HepG2 (cell line): ENCODE data around the gene CTRL. TPM values are rescaled to one million over a fixed set of nuclear protein-coding genes. Genes with fewer than 3 reads are reported as not detected.

ENCODE experiments used
- CCDC6 ChIP-seq: sonication (generic); formaldehyde crosslinking; IDR thresholded peaks from 2 replicates; pipeline ENCODE4 v1.8.1; 2022; ENCODE audit warnings: mild to moderate bottlenecking, missing genetic modification reagents, moderate library complexity
- HOXA3 ChIP-seq: sonication (generic); formaldehyde crosslinking; IDR thresholded peaks from 2 replicates; pipeline ENCODE4 v1.5.0; 2020; ENCODE audit warnings: missing genetic modification reagents
- HOXD1 ChIP-seq: sonication (generic); formaldehyde crosslinking; IDR thresholded peaks from 2 replicates; pipeline ENCODE4 v1.5.0; 2020; ENCODE audit warnings: missing genetic modification reagents
- KMT2B ChIP-seq: IDR thresholded peaks from 2 replicates; pipeline ENCODE4 v1.6.1; 2016; ENCODE audit warnings: missing genetic modification reagents, missing compliant biosample characterization
- MYNN ChIP-seq: sonication (generic); formaldehyde crosslinking; IDR thresholded peaks from 2 replicates; pipeline ENCODE4 v1.4.0; 2020; ENCODE audit warnings: mild to moderate bottlenecking, low read depth, missing genetic modification reagents
- NR2C2 ChIP-seq: sonication (generic); formaldehyde crosslinking; IDR thresholded peaks from 2 replicates; pipeline ENCODE4 v1.4.0; 2020; ENCODE audit warnings: missing genetic modification reagents, mild to moderate bottlenecking, moderate library complexity, borderline replicate concordance
- NR2F1 ChIP-seq, 2 experiments: fragments of 450-650 bp in 1 of 2; formaldehyde crosslinking in 1 of 2; IDR thresholded peaks; 2 replicates each; pipeline versions ENCODE4 v1.5.0 to v1.6.1; 2016 to 2020; ENCODE audit warnings: mild to moderate bottlenecking in 1 of 2, missing compliant biosample characterization in 1 of 2, missing genetic modification reagents in 1 of 2, moderate library complexity in 1 of 2
- PBX2 ChIP-seq: IDR thresholded peaks from 2 replicates; pipeline ENCODE4 v1.6.1; 2016; ENCODE audit warnings: control low read depth
- SALL1 ChIP-seq: sonication (generic); formaldehyde crosslinking; IDR thresholded peaks from 2 replicates; pipeline ENCODE4 v1.8.0; 2022; ENCODE audit warnings: mild to moderate bottlenecking, missing genetic modification reagents
- SATB2 ChIP-seq: sonication (generic); formaldehyde crosslinking; IDR thresholded peaks from 2 replicates; pipeline ENCODE4 v1.5.0; 2020; ENCODE audit warnings: missing genetic modification reagents
- STAT6 ChIP-seq: sonication (generic); formaldehyde crosslinking; IDR thresholded peaks from 2 replicates; pipeline ENCODE4 v1.4.0; 2020; ENCODE audit warnings: missing genetic modification reagents, mild to moderate bottlenecking, borderline replicate concordance
- TCF7L2 ChIP-seq: IDR thresholded peaks from 2 replicates; pipeline ENCODE4 v1.6.1; 2011; ENCODE audit warnings: mild to moderate bottlenecking, low read depth, low read length, moderate library complexity
- TOPORS ChIP-seq: sonication (generic); formaldehyde crosslinking; IDR thresholded peaks from 2 replicates; pipeline ENCODE4 v1.8.0; 2023; ENCODE audit warnings: mild to moderate bottlenecking, missing genetic modification reagents
- TRIM22 ChIP-seq: fragments of 450-650 bp; IDR thresholded peaks from 2 replicates; pipeline ENCODE4 v1.6.1; 2017
- ZBTB43 ChIP-seq: sonication (generic); formaldehyde crosslinking; conservative IDR thresholded peaks from 2 replicates; pipeline ENCODE4 v1.4.0; 2020; ENCODE audit warnings: missing genetic modification reagents
- ZFP37 ChIP-seq: sonication (generic); formaldehyde crosslinking; IDR thresholded peaks from 2 replicates; pipeline ENCODE4 v1.4.0; 2020; ENCODE audit warnings: missing genetic modification reagents, borderline replicate concordance
- ZNF33A ChIP-seq: sonication (generic); formaldehyde crosslinking; IDR thresholded peaks from 2 replicates; pipeline ENCODE4 v1.5.1; 2020; ENCODE audit warnings: missing genetic modification reagents, mild to moderate bottlenecking, moderate library complexity, borderline replicate concordance
- ZNF34 ChIP-seq: sonication (generic); formaldehyde crosslinking; IDR thresholded peaks from 2 replicates; pipeline ENCODE4 v1.4.0; 2020; ENCODE audit warnings: mild to moderate bottlenecking, missing genetic modification reagents, borderline replicate concordance
- ZNF343 ChIP-seq: sonication (generic); formaldehyde crosslinking; IDR thresholded peaks from 2 replicates; pipeline ENCODE4 v1.4.0; 2020; ENCODE audit warnings: mild to moderate bottlenecking, missing genetic modification reagents
- ZNF740 ChIP-seq: sonication (generic); formaldehyde crosslinking; IDR thresholded peaks from 2 replicates; pipeline ENCODE4 v1.4.0; 2020; ENCODE audit warnings: missing genetic modification reagents
- polyA plus RNA-seq, 8 experiments: library from polyadenylated mRNA; depleted of rRNA in 3 of 8; stranded (reverse) in 7 of 8; unstranded in 1 of 8; fragments of >200 nt; fragmentation: Illumina TruSeq in 4 of 8; extraction: Trizol in 4 of 8; gene quantifications; 2 replicates each; pipeline versions ENCODE4 v1.2.1 to v1.2.3, GENCODE V29; 2011 to 2016; ENCODE audit warnings: low read depth in 4 of 8, missing spikeins in 1 of 8, mixed read lengths in 1 of 8; ENCODE audit not compliant: insufficient read depth in 1 of 8
- total RNA-seq, 5 experiments: library from RNA; depleted of rRNA; stranded (reverse); fragments of >200 nt; fragmentation: Illumina TruSeq; extraction: Trizol; gene quantifications; 2 replicates each; pipeline ENCODE4 v1.2.3, GENCODE V29; 2016; ENCODE audit warnings: low read depth in 1 of 5

Gene CTRL
- total and polyA plus RNA-seq, 2 of the 13 experiments (the other 11 are each of a cell fraction or from before 2014, with no cell fraction given): 1.9 to 2.7 TPM

GRCh38 chr16:67935402-67936123 lies 3.9 kb upstream of the CTRL start (continued):
- peak; percentile 55 for TF ChIP-seq ZBTB43 (CRISPR knock-in tag)
- no peak; the same call in 1 of the 2 replicates for TF ChIP-seq MYNN (CRISPR knock-in tag)
- peak; percentile 64 for TF ChIP-seq HOXA3 (CRISPR knock-in tag)
- peak; percentile 93 for TF ChIP-seq SALL1 (CRISPR knock-in tag)
- no peak for TF ChIP-seq TCF7L2
- no peak; the same call in 1 of the 2 replicates for TF ChIP-seq KMT2B (CRISPR knock-in tag)
- TF ChIP-seq PBX2 (CRISPR knock-in tag): peak; percentile 87
- peak; percentile 44; the same call in 1 of the 2 replicates for TF ChIP-seq HOXD1
- peak; percentile 90; the same call in 1 of the 2 replicates for TF ChIP-seq STAT6
- TF ChIP-seq ZNF740 (CRISPR knock-in tag): 0 out of 2 replicates have a peak, but pooled peaks have one; percentile 15
- peak; percentile 90; the same call in 1 of the 2 replicates for TF ChIP-seq ZNF34 (CRISPR knock-in tag)
- no peak for TF ChIP-seq TRIM22
- no peak for TF ChIP-seq ZNF33A (CRISPR knock-in tag)
- peak; percentile 89; the same call in 1 of the 2 replicates for TF ChIP-seq SATB2
- peak; percentile 71; the same call in 1 of the 2 replicates for TF ChIP-seq ZNF343
- TF ChIP-seq NR2F1 (CRISPR knock-in tag; IDR thresholded peaks at IDR 0.05): no peak; a peak in 2 of 4 replicates
- no peak; the same call in none of the 2 replicates for TF ChIP-seq TOPORS (CRISPR knock-in tag)
- TF ChIP-seq CCDC6 (CRISPR knock-in tag): peak; percentile 77
- peak; percentile 71 for TF ChIP-seq NR2C2 (CRISPR knock-in tag)
- peak; percentile 80; the same call in 1 of the 2 replicates for TF ChIP-seq ZFP37 (CRISPR knock-in tag)
